AG04450 (cell line): ENCODE measurements around the gene FSHR. TPM values are rescaled to one million over a fixed set of nuclear protein-coding genes. Genes with fewer than 3 reads are reported as not detected.

Source experiments
- CTCF ChIA-PET: fragments of 300-600, 350-600 bp; formaldehyde crosslinking; extraction: SDS; loops from one replicate; lab custom pipeline; 2022; ENCODE audit warnings: antibody characterized with exemption, inconsistent platforms; lab: Charles Lee
- POLR2A ChIA-PET: fragments of 350-600 bp; formaldehyde crosslinking; extraction: SDS; loops from one replicate; lab custom pipeline; 2021; ENCODE audit warnings: antibody characterized with exemption, inconsistent platforms; lab: Yijun Ruan, JAX
- DNase-seq: peaks from one replicate; pipeline ENCODE4 v3.0.0-alpha.2; 2011; ENCODE audit warnings: low read depth, low spot score
- H3K27ac ChIP-seq: one replicate; pipeline ENCODE4 v1.5.1; 2012; ENCODE audit warnings: low read depth, low read length, control low read depth
- H3K27me3 ChIP-seq: one replicate; pipeline ENCODE4 v1.6.0; 2012; ENCODE audit warnings: low read length; ENCODE audit not compliant: control insufficient read depth, insufficient read depth
- H3K4me3 ChIP-seq: 2 replicates; pipeline ENCODE4 v1.5.1; 2011; ENCODE audit warnings: mild to moderate bottlenecking, low read depth, low read length, control low read depth
- H3K9me3 ChIP-seq: 2 replicates; pipeline ENCODE4 v1.5.1; 2012; ENCODE audit warnings: low read length; ENCODE audit not compliant: control insufficient read depth, insufficient read depth
- CTCF ChIP-seq: IDR thresholded peaks from 2 replicates; pipeline ENCODE4 v1.5.1; 2011; ENCODE audit warnings: low read depth, low read length, control low read depth, inconsistent platforms
- polyA minus RNA-seq: library from RNA; depleted of rRNA, polyadenylated mRNA; stranded (reverse); fragments of >200 nt; gene quantifications from 2 replicates; pipeline ENCODE4 v1.2.3, GENCODE V29; 2011; rRNA and poly(A)+ RNA removed
- polyA plus RNA-seq: library from polyadenylated mRNA; depleted of rRNA; stranded (reverse); fragments of >200 nt; gene quantifications from 2 replicates; pipeline ENCODE4 v1.2.3, GENCODE V29; 2011; rRNA removed

FSHR gene
- polyA plus RNA-seq (not detected in 2 replicates), polyA minus RNA-seq (not detected in 2 replicates)

GRCh38 chr2:49154140-49154539 lies at the start of gene FSHR:
FSHR (minus strand) TSS chr2:49154515; CDS start chr2:49154417, 98 bp downstream.
- POLR2A ChIA-PET: no interaction called here
- H3K27ac ChIP-seq: no peak within 1 kb of the TSS
- no peaks in the 10 kb centered on the region for H3K9me3 ChIP-seq
- H3K27me3 ChIP-seq: no peaks in the 10 kb centered on the region
- CTCF ChIA-PET: no interaction called here
- DNase-seq: no peak
- no peak for TF ChIP-seq CTCF
- H3K4me3 ChIP-seq: no peak within 1 kb of the TSS

GRCh38 chr2:49199266-49199665 lies 45.0 kb upstream of the FSHR start:
- Histone ChIP-seq H3K9me3 (no peaks in the 10 kb centered on the region), H3K4me3 (no peak overlapping the region), H3K27me3 (no peaks in the 10 kb centered on the region), H3K27ac (no peak overlapping the region)
- ChIA-PET CTCF (no interaction called here), POLR2A (no interaction called here)
- no peak for DNase-seq
- no peak for TF ChIP-seq CTCF

GRCh38 chr2:49194701-49195100 lies 40.4 kb upstream of the FSHR start:
- no peak overlapping the region for H3K4me3 ChIP-seq
- no peak for TF ChIP-seq CTCF
- POLR2A ChIA-PET: no interaction called here
- no peak overlapping the region for H3K27ac ChIP-seq
- no peaks in the 10 kb centered on the region for H3K27me3 ChIP-seq
- no peaks in the 10 kb centered on the region for H3K9me3 ChIP-seq
- DNase-seq: no peak
- CTCF ChIA-PET: no interaction called here

GRCh38 chr2:49192036-49192435 lies 37.7 kb upstream of the FSHR start:
- H3K9me3 ChIP-seq: no peaks in the 10 kb centered on the region
- H3K27ac ChIP-seq: no peak overlapping the region
- no peak for DNase-seq
- no peaks in the 10 kb centered on the region for H3K27me3 ChIP-seq
- ChIA-PET POLR2A (no interaction called here), CTCF (no interaction called here)
- H3K4me3 ChIP-seq: no peak overlapping the region
- no peak for TF ChIP-seq CTCF

- CTCF ChIA-PET: no interaction called here
- H3K27me3 ChIP-seq: no peaks in the 10 kb centered on the region
- no peak for TF ChIP-seq CTCF
- H3K27ac ChIP-seq: no peak overlapping the region
- POLR2A ChIA-PET: no interaction called here
- DNase-seq: no peak
- H3K4me3 ChIP-seq: no peak overlapping the region
- H3K9me3 ChIP-seq: peaks cover 7% of the 10 kb centered on the region; the same call in 1 of the 2 replicates
Observed at GRCh38 chr2:49189512-49190225, 35.4 kb upstream of the FSHR start.
